Stimulated activated CD4-positive, alpha-beta T cell treated with anti-CD3 and anti-CD28 coated beads, Interleukin-4, amount 100 ng/mL, for 1 hour (primary cell): Measurements from ENCODE around the gene WNK1.
"Not testable (repeated sequence)": the region's sequence is repeated elsewhere in the genome, so short reads cannot be mapped to it uniquely, and the experiment has no call there.

ENCODE experiments used
- DNase-seq: peaks from one replicate; pipeline ENCODE4 v3.0.0-alpha.2; 2020

WNK1 gene

GRCh38 chr12:779745-780734 is 27.7 kb downstream of the WNK1 start:
- no peak for DNase-seq

DNA sequence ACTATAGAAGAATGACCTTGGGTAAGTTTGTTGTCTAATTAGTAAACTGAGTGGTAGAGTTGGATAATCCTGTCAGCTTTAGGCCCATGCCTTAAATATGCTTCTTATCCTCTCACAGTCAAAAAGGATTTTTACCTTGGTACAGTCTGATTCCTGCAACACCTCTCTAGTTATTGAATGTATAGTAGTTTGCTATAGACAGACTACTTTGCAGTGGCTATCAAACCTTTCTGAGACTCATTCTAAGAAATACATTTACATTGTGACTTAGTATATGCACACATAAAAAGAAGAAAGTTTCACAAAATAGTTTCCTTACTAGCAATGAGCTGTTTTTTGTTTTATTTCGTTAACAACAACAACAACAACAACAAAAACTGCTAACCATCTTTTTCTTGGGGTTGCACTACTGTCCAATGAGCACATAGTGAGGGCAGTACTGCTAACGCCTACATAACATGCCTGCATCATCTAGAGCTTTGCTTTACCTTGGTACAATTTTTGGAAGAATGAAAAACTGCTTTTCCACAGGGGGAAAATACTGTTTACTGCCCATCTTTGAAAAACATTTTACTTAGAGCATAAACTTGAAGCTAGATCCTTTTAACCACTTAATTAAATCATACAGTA is 28.5 kb downstream of the WNK1 start:
- no peak for DNase-seq

DNA sequence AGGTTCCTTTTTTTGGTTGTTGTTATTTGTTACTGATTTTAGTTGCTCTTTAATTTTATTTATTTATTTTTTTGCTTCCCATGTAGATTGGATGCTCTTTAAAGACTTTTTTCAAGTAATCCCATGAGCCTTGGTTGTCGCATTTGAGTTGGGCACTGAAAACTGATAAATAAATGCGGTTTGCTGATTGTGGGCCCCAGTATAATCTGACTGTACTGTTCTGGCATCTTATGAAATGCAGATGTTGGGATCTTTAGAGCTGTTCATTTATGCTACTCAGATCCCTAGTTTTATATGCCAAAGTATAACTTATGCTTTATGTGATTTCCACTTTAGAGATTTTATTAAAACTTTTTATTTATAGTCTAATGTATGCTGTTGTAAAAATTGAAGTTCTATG is 33.3 kb downstream of the WNK1 start:
- DNase-seq = no peak

GRCh38 chr12:788288-788687 is 35.9 kb downstream of the WNK1 start:
- DNase-seq = no peak

DNA sequence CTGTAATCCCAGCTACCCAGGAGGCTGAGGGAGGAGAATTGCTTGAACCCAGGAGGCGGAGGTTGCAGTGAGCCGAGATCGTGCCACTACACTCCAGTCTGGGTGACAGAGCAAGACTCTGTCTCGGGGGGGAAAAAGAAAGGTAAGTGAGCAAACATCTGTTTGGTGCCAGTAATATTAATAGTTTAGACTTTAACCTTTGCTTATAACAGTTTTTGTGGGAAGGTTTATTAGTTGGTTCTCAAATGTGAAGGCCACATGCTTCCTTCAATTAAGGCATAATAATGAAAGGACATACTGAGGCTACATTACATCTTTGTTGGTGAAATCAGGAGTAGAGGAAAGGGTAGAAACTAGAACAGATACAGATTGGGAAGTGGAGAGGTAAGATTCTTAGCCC is 36.4 kb downstream of the WNK1 start:
- DNase-seq = not testable (repeated sequence)

GRCh38 chr12:789852-790563 is 37.6 kb downstream of the WNK1 start:
- DNase-seq = no peak

- no peak for DNase-seq
These were observed 38.2 kb downstream of the WNK1 start for GRCh38 chr12:790608-791007.

GRCh38 chr12:793037-793436 is 40.7 kb downstream of the WNK1 start:
- no peak for DNase-seq

DNA sequence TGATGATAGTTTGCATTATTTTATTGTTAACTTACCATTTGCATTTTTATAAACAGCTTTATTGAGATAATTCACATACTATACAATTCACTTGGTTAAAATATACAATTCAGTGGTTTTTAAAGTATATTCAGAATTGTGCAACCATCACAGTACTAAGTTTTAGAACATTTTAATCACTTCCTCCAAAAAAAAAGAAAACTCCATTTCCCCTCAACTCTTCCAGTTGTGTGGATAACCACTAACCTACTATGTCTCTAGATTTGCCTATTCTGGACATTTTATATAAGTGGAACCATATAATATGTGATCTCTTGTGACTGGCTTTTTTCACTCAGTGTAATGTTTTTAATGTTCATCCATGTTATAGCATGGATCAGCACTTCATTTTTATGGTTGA is 41.3 kb downstream of the WNK1 start:
- no peak for DNase-seq

GRCh38 chr12:795305-795704 is 42.9 kb downstream of the WNK1 start:
- peak; percentile 64 for DNase-seq

GRCh38 chr12:800401-800800 is 48.0 kb downstream of the WNK1 start:
- DNase-seq = no peak

DNA sequence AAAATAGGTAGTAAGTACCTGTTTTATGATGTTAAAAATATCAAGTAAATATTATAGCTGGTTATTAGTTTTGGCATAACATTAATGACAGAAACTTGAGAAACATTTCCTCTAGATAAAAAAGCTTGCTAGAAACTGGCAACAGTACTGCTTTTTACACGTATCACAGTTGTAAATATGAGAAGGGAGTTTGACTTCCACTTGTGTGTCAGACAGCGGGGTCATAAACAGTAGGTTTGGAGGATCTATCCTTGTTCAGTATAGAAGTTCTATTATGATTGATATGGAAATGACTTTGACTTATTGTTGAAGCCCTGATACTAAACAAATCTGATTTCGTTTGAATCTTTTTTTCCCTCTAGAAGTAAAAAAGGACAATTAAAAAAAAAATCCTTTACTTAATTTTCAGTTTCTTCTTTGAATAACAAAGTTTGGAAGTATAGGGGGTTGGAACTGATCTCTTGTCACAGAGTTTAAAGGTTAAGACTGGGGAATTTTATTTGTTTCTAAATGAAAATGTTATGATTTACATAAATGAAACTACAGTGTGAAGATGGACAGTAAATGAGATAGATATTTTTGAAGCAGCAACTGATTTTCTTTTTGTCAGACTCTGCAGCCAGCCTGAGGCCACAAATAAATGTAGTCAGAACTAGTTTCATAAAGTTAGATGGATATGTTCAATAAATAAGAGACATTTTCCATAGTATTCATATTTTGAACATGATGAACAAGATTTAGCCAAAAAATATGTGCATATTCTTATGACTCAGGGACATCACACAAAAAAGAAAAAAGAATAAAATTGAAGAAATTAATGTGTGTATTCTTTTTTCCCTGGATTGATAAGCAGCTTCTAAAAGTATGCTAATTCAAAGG is 50.1 kb downstream of the WNK1 start:
- no peak for DNase-seq

DNA sequence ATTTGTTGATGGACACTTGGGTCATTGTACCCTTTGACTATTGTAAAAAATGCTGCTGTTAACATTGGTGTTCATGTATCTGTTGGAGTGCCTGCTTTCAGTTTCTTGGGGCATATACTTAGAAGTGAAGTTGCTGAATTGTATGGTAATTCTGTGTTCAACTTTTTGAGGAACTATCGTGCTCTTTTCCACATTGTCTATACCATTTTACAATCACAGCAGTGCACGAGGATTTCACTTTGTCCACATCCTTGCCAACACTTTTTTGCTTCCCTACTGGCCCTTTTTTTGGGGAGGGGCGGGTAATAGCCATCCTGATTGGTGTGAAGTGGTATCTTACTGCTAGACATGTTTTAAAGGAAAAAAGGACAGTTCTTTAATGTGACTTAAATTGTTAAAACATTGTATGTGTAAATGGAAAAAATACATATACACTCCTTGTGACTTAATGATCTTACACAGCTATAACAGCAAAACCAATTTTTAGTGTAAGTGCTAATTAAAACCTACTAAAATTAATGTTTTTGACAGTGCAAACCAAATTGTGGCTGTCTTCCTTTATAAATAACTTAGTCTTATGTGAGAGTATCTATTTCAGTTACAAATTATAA is 52.7 kb downstream of the WNK1 start:
- DNase-seq = no peak

GRCh38 chr12:806200-806791 is 53.9 kb downstream of the WNK1 start:
- DNase-seq = no peak

- no peak for DNase-seq
These were observed 54.8 kb downstream of the WNK1 start for GRCh38 chr12:807041-807735.

DNA sequence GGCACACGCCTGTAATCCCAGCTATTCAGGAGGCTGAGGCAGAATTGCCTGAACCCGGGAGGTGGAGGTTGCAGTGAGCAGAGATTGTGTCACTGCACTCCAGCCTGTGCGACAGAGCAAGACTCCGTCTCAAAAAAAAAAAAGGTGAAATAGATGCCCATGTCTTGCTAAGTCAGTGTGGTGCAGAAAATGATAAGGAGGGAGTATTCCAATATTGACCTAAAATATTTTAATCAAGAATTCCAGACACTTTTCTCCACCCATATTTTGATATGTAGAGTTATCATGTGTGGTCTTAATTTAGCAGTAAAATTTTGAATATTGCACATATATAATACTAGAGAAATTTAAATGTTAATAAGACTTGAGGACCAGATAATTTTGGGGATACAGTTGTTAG is 57.7 kb downstream of the WNK1 start:
- no peak for DNase-seq

DNA sequence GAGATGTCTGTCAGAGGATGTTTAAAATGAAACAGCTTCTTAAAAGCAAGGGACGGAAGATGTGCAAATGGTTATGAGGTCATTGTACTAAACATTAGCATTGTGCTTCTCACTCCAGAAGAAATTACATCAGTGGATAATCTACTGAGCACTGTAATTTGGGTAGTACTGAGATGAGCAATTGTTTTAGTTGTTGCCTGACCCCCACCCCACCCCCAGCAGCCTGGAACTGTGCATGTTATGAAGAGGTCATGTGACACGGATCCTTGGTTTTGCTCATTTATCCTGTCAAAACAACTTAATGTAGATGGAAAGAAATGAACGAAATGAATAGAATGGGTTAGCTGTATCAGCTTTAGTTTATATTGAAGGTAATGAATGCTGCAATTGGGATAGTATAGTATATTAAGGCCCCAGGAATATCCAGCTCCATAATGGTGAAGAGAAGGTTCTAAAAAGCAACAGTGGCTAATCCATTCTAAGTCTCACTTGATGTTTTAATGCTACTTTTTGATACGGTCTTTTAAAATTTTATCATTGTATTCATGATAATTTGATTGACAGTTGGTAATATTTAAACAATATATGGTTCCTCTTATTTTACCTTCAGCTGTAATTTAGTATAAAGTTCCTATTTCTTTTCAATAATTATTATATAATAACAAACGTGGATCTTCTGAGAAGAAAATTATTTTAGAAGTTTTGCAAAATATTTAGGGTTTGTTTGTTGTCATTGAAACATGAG is 58.5 kb downstream of the WNK1 start:
- peak; percentile 41 for DNase-seq

GRCh38 chr12:812950-813349 is 60.6 kb downstream of the WNK1 start:
- DNase-seq = no peak

DNA sequence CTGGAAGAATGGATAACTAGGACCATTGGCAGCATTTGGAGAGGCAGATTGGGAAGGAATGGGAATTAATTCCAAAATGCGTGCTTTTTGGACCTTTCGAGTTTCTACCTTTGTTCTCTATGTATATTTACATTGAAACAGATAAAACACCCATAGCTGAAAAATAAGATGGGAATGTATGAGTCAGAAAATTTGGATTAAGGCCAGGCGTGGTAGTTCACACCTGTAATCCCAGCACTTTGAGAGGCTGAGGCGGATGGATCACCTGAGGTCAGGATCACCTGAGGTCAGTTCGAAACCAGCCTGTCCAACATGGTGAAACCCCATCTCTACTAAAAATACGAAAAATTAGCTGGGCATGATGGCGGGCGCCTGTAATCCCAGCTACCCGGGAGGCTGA is 65.1 kb downstream of the WNK1 start:
- DNase-seq = not testable (repeated sequence)

- no peak for DNase-seq
These were observed 65.7 kb downstream of the WNK1 start for GRCh38 chr12:817941-818600.
